GM18868 (cell line): ENCODE measurements around the gene LZTS3.
"Not testable (repeated sequence)": the region's sequence is repeated elsewhere in the genome, so short reads cannot be mapped to it uniquely, and the experiment has no call there.

Experiments
- ATAC-seq: cut with Tn5 transposase; IDR thresholded peaks from one replicate; pipeline ENCODE4 v1.9.1; 2021; ENCODE audit warnings: mild to moderate bottlenecking, moderate library complexity; ENCODE audit not compliant: unreplicated experiment

Gene LZTS3

DNA sequence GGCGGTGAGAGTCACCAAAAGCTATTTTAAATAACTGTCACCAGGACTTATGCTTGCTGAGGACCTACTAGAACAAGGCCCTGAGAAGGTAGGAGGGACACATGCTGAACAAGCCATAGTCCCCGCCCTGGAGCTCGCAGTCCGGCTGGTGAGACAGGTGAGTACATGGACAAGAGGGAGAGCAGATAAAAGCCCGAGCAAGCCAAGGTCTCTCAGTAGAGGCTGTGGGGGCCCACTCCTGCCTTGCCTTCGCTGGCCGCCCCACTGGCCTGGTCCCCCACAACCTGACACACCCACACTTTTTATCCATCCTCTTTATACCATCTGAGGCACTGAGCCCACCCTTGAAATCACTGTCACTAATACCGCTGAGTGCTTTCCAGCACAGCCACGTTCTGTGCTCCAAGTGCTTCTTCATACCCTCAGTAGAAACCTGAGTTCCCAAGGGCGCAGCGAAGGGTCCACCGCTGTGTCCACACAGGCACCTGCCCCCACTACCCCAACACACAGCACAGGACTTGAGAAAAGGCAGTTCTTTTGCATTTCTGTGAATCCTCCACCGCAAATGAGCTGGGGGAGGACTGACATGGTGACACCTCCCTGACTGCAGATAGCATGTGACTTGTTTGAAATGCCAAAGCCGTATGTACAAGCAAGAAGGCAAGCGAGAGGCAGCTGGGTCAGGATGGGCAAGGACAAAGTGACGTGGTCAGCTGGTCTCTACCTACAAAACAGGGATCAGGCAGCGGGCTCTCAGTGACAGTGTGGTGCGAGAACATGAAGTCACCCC lies 19.1 kb upstream of the LZTS3 start:
- no peak for ATAC-seq

- no peak for ATAC-seq
Observed at GRCh38 chr20:3190681-3191111, 17.3 kb upstream of the LZTS3 start.

DNA sequence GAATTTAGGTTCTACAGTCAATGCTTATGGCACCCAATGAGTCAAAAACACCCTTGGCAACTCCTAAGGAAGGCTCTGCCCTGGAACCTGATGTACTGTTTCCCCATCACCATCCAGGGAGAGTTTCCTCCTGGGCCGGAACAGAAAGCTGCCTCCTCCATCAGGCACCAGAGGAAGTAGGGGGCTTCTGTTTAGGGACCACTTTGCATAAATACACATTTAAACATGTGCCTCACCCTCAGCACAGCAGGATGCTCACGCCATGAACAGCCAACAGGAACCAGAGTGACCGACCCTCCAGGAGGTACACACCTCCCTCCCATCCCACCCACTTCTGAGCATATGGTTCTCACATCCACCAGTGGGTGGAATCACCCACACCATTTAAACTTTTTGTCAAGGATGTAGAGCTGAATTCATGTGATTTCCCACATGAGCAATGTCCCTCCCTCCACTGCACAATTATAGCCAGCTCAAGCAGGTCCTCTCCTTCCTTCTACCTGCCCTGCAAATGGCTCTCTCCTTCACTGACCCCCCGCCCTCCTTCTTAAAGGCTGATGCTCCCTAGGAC lies 16.3 kb upstream of the LZTS3 start:
- no peak for ATAC-seq

GRCh38 chr20:3188823-3189413 lies 15.6 kb upstream of the LZTS3 start:
- ATAC-seq, result no peak

- not testable (repeated sequence) for ATAC-seq
Observed at GRCh38 chr20:3187861-3188260, 14.5 kb upstream of the LZTS3 start.

DNA sequence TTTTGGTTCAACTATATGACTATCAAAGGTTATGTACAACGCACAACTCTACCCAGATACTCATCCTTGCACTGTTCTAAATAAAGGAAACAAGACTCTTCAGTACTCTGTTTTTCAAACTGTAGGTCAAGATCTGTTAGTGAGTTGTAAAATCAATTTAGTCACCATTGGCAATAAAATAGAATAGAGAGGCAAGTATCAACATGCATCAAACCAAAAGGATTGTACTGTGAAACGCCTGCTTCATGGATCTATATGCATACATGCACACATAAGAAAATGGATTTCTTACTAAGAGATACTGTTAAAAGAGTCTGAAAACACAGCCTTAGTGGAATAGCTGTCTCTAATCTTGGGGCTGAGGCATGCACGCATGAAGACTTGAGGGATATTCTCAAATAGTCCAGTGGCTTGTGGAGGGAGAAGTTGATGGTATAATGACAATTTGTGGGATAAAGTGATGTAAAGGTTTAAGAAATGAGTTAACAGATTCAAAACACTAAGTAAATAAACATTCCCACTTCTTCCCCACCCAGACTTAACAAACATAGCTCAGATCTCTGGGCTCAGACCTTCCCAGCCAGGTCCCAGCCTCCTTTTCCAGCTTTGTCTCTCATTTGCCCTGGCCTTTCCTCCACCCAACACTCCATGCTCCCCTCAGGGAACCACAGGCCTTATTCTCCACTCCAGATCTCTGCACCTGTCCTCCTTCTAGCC lies 10.7 kb upstream of the LZTS3 start:
- ATAC-seq, result no peak

DNA sequence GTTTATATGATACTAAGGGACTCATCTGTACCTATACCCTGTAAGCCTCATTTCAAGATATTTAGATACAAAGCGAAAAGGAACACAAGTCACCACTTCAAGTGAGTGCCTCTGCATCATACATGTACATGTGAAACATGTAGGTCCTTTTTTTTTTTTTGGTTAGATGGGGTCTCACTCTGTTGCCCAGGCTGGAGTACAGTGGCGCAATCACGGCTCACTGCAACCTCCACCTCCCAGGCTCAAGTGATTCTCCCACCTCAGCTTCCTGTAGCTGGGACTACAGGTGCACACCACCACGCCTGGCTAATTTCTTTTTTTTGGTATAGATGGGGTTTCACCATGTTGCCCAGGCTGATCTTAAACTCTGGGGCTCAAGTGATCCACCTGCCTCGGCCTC lies 9.1 kb upstream of the LZTS3 start:
- not testable (repeated sequence) for ATAC-seq

- no peak for ATAC-seq
Observed at GRCh38 chr20:3181270-3181669, 7.9 kb upstream of the LZTS3 start.

DNA sequence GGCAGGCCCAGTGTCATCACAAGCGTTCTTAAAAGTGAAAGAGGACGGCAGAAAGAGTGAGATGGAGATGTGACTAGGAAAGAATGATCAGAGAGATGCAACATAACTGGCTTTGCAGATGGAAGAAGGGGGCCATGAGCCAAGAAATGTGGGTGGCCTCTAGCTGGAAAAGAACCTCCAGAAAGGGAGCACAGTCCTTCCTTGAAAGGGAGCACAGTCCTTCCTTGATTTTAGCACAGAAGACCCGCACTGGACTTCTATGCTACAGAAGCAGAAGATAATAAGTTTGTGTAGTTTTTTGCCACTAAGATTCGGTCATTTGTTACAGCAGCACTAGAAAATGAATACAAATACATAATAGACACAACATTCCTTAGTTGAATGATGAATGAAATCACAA lies 7.0 kb upstream of the LZTS3 start:
- no peak for ATAC-seq

- no peak for ATAC-seq
Observed at GRCh38 chr20:3177746-3178485, 4.6 kb upstream of the LZTS3 start.

- no peak for ATAC-seq
Observed at GRCh38 chr20:3175270-3175669, 1.9 kb upstream of the LZTS3 start.

DNA sequence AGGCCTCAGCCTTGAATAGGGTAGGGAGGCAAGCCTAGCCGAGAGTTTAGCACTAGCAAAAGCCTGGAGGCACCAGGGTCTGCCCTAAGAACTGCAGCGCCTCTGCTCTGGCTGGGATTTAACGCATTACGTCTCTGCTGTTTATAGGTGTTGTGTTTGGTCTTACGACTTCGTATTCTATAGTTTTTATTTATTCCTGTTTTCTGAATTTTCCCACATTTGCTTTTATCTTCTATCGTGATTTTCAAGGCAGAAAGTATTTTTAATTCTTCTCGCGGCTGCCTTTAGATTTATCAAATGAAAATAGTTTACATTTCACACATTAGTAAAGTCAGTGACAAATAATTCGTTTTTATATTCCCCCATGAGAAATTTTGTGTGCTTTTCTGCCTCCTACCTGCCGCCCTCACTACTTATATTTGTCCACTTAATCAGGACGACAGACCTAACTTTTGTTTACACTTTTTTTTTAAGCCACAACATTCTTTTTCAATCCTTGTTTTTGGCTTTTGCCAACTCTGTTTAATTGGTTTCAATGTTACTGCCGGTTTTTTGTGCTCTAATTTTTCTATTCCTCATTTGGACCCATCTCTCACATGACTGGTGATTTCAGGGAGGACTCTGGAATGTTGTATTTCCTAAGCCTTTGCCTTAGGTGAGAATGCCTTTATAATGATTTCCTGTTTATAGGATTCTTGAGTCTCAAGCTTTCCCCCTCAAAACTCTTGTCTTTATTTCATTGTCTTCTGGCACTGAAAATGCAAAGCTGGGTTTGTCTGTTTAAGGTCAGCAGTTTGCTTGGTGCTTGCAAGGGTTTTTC lies 1.3 kb upstream of the LZTS3 start:
- ATAC-seq, result no peak

DNA sequence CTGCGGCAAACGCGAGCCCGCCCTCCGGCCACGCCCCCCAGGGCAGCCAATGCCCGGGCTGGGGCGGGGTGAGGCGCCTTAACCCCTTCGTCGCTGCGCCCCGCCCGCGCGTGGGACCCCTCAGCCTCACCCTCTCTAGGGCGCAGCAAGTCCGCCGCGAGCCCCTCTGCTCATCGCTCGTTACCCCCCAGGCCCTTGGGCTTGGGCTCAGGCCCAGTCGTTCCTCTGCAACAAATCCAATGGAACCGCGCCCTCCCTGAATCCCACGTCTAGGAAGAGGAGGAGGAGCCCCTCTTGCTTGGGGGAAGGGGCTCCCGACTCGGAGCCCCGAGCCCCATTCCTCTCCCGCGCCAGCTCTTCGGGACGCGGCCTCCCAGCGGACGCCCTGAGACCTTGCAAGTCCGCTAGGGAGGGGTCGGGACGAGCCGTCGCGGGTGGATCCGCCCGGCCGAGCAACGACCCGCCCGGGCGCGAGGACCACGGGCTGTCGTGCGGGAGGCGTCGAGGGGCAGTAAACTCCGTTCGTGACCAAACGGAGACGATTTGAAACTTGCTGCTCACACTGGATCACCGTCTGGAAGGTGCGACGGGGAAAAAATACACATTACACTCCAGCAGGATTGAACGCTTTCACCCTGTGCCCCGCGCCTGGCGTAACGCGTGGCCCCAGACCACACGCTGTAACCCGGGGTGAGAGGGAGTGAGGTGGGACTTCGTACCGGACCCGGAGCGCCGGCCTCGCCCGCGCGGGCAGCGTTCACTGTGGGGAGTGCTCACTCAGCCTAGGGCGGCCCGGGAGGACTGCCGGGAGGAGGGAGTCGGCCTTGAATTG lies 477 bp upstream of the LZTS3 start:
- no peak for ATAC-seq

DNA sequence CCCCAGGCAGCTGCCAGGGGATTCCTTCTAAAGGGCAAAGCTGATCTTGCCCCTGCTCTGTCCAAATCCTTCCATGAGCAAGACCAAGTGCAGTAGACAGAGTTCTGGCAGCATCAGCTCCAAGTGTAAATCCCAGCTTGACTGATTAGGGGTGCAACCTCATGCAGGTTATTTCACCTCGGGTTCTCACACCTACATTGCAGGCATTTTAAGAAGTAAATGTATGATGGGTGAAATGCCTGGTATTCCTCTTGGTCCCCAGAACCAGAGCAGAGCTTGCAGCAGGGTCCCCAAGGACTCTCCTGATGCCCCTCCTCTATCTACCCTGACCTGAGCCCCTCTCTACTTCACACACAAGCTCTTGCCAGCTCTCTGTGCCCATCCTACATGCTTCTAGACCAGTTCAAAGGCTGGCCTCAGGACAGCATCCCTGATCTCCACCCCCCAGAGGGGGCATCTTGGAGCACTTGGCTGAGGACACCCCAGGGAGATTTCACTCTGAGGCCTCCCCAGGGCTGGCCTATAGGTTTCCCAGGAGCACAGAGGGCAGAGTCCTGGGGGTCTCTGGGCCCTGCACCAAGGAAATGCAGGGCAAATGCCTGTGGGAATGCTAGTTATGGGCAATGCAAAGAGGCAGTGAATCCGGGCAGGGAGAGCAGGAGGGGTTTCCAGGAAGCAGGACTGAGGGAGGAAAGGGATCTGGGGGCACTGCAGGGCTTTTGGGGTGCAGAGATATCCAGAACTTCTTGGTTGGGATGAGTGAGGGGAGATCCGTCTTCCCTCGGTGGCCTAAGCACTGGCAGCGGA lies 1.0 kb downstream of the LZTS3 start:
- ATAC-seq, result no peak

GRCh38 chr20:3171391-3172125 lies 1.8 kb downstream of the LZTS3 start:
- ATAC-seq, result no peak

DNA sequence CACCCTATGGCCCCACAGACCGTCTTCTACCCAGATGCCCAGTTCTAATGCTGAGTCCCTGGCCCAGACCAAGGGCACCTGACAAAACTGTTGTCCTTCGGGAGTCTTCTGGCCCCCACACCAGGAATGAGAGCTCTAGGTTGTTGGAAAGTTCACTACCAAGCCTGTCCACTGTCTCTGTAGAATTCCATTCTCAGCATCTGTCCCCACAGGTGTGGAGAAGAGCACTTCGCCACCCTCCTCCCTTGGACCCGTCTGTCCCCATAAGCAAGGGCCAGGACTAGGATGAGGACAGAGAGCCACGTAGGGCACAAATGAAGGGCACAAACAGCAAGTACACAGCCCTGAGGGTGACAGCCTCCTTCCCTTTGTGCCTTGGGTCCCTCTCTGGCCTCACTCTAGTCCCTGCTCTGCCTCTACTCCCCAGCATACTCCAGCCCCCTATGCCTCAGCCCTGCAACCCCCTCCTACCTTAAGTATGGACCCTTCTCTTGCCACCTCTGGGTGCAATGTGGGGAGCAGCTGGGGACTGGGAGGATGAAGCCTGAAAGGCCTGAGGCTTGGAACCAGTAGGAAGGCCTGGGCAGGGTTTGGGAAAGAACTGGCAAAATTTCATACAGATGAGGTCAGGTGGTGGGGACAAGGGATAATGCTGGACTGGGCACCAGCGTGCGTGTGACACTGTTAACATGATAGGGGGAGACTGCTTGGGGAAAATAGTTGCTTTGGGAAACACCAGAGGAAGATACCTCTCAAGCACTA lies 4.3 kb downstream of the LZTS3 start:
- no peak for ATAC-seq
